Measurements from ENCODE around the gene ACVR2B.

- TF ChIP-seq POLR2AphosphoS5 (IDR thresholded peaks at IDR 0.05; ENCODE audit: low read depth, low read length) (no peak), SPI1 (IDR thresholded peaks at IDR 0.05; ENCODE audit: low read depth, low read length) (no peak), POLR2A (IDR thresholded peaks at IDR 0.05; ENCODE audit: low read depth, low read length) (no peak)
Observed at GRCh38 chr3:38411591-38411990, 42.1 kb upstream of the ACVR2B start.
